NCI-H2081 (cell line): ENCODE data around the gene CFAP221.
A peak's percentile ranks its signal among the peaks of the same experiment; 100 is the strongest.

Experiments
- DNase-seq, 2 experiments: peaks; one replicate each; lab custom pipeline; 2025; lab: John Stamatoyannopoulos, UW

The CFAP221 gene

DNA sequence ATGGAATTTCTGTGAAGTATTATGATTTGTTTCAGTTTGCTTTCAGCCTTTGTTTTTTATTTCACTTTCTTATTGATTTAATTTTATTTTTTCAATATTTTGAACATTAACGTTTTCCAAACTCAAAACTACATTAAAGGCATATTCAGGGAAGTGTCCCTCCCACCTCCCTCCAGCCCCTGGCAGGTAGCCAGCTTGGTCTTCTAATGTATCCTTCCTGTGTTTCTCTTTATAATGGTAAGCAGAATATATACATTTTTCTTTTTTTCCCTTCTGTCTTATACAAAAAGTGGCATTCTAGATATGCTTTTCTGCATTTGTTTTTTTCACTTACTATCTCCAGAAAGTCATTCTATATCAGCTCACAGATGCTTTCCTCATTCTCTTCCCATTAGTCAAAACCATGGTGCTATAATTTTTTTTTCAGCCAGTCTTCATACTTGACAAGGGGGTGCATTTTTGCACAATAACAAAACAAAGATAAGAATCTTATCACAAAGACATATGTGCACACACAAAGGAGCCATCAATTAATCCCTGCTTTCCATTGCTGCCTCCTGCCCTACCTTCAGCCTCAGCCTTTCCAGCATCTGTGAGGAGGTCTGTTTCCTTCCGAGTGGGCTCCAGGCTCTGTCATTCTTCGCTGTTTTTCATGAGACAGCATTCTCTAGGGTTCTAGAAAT lies 101.1 kb downstream of the CFAP221 start:
- no peak for DNase-seq

GRCh38 chr2:119646149-119646548 lies 101.9 kb downstream of the CFAP221 start:
- no peak for DNase-seq

GRCh38 chr2:119647440-119648169 lies 103.4 kb downstream of the CFAP221 start:
- DNase-seq: no peak

DNA sequence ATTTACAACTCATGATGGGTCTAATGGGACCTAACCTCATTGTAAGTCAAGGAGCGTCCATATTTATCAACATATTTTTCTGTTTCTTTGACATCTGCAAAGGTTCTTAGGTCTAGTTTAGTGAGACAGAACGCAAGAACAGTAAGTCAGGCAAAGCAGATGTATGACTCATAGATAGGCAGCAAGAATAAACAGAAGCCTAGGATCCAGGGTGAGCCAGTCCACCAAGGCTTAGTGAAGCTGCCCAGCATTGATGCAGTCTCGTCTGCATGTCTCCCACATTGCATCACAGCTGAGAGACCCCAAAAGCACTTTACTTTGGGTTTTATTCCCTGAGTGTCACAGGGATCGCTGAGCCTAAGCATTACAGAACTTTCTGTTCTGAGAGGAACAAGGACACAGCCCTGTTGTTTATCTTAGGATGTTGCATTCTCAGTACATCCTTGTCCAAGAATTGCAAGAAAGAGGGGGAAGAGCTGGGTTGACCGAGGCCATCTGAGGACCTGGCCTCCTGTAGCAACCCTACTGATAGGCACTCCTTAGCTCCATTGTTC lies 105.2 kb downstream of the CFAP221 start:
- no peak for DNase-seq

DNA sequence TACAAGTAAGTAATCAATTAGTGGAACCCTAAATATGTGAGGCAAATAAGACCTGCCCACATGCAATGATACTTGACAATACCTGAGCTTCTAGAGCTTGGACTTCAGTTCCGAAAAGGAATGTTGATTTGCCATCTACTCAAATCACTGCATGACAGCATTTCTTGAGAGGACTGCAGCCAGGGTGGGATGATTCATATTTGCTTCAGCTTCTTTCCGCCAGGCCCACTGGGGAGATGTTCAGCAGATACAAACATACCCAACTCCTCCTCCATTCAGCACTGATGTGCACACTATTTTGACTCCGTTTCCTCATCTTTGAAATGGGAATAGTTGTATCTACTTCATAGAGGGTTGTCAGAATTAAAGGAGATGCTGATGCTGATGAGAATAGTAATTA lies 106.0 kb downstream of the CFAP221 start:
- no peak for DNase-seq

DNA sequence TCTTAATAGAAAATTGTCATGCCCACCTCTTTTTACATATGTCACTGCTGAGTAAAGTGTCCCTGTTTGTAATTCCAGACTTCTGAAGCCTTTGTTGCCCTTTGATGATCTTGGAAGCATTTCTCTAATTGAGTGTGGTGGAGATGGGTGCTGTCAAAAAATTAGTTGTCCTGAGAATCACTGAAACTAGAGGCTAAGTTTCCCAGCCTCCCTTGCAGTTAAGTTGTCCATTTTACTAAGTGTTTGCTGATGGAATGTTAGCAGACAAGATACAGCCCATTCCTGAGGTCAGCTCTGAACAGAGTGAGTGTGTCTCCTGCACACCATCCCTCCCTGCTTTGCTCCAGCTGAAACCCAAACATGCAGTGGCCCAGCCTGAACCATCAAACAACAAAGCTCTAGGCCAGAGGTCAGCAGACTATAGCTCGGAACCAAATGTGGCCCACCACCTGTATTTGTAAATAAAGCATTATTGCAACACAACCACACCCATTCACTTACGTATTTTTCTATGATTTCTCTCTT lies 106.7 kb downstream of the CFAP221 start:
- DNase-seq: no peak

GRCh38 chr2:119657466-119658145 lies 113.4 kb downstream of the CFAP221 start:
- DNase-seq: no peak

GRCh38 chr2:119659601-119660342 lies 115.5 kb downstream of the CFAP221 start:
- peak; percentile 18 to 26 for DNase-seq

DNA sequence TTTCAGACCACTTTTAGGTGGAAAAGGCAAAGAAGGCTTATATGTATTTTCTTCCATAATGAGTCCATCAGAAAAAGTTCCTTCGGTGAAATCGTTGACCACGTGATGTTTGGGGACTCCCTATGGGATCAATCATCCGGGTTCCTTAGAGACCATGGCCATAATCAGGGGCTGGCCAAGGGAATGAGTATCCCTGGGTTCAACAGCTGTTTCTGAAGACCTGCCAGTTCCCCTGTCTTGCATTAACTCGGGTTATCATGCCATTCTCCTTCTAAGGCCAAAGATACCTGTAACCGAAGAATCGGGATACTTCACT lies 116.1 kb downstream of the CFAP221 start:
- DNase-seq: no peak

DNA sequence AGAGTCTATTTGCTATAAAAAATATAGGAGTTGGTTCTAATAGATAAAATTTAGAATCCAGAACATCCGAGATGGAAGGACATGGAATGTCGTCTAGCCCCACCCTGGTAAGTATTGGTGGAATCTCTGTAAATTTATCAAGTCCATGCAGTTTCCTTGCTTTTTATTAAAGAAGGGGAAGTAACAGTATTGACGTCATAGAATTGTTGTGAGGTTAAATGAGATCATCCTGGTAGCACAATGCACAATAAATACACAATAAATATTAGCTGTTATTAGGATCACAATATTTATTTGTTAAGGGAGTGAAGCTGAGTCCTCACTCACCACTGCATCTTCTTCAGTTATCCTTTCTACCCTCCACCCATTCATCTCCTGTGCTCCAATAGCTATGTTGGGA lies 118.0 kb downstream of the CFAP221 start:
- DNase-seq: no peak

DNA sequence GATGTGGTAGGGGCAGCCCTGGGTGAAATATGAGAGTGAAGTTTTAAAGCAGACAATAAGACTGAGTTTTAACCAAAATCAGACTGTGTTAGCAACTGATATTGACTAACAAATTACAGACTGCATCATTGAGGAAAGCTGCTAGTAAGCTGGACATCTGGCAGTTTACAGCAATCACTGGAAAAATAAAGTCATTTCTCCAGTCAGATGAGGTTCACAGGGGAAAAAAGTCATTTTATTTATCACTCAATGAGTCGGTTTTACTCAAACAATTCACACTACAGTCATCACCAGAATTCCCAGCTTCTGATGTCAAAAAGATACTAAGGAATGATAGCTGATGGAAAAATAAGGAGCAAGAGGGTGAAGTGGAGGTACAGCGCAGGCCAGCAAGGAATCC lies 124.3 kb downstream of the CFAP221 start:
- no peak for DNase-seq

DNA sequence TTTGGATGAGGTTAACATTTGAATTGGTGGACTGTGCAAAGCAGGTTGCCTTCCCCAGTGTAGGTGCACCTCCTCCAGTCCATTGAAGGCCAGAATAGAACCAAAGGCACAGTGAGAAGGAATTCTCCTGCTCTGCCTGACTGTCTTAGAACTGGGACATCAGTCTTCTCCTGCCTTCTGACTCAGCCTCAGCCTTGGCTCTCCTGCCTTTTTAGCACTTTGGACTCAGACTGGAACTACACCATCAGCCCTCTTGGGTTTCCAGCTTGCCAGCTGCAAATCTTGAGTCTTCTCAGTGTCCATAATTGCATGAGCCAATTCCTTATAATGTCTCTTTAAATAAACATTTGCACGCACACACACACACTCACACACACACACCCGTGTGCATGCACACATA lies 126.8 kb downstream of the CFAP221 start:
- no peak for DNase-seq

DNA sequence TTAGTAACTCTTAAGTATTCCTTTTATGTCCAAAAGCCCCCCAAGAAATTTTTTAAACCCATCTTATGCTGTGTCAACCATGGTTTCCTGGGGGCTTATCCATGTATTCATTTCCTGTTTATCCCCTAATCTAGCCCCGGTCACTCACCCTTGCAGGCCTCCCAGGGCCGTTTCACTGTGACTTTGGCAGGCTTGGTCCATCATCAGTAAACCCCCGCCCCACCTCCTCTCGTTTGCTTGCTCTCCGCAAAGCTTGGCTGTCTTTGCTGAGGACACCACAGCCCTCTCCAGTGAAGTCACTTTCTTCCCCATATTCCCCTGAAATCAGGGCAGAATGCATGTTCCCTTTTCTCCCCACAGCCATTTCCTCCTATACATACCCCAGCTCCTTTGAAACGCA lies 127.5 kb downstream of the CFAP221 start:
- DNase-seq: no peak

GRCh38 chr2:119672161-119672862 lies 128.1 kb downstream of the CFAP221 start:
- no peak for DNase-seq

DNA sequence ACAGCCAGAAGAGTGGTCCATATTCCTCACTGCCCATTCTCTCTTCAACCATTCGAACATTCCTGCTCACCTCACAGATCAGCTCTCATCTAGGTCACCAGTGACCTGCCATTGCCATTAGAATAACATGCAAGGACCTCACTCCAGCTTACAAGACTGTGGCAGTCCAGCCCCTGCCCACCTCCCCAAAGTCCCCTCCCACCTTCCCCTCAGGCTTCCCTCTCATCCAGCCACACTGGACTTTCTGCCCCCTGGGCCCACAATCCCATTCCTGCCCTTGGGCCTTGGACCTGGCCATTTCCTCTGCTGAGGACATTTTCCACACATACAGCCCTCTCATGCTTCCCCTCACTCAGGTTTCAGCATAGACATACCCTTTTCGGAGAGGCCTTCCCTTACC lies 129.5 kb downstream of the CFAP221 start:
- no peak for DNase-seq

DNA sequence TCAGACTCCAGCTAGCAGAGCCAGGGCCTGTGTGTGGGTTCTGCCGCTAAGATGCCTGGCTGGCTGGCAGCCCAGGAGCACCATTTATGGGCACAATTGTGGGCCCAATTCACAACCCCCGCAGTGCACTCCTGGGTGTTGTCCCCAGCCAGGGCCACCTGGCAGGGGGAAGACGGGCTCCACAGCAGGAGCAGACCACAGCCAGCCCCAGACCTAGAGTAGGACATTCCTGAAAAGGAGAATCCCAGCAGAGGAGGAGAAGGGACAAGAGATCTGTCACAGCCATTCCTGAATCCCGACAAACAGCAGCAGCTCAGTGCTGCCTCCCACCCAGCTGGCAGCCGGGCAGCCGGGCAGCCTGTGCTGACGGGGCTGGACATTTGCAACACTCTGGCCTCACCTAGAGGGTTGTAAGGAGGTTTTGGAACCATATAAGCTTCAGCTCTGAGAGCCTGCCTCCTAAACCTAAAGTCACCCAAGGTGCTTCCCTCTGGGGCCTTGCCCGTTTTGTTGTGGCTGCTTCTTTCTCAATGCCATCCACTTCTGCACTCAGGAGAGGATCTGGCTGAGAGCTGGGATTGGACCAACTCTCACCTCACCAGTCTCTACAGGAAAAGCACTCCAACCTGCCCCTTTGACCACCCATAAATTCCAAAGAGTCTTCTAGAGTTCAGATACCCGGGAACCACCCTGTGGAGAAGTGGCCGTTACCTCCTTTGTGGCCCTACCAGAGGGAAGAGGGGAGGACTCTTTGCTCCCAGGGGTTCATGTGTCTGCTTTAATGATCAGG lies 130.7 kb downstream of the CFAP221 start:
- no peak for DNase-seq

DNA sequence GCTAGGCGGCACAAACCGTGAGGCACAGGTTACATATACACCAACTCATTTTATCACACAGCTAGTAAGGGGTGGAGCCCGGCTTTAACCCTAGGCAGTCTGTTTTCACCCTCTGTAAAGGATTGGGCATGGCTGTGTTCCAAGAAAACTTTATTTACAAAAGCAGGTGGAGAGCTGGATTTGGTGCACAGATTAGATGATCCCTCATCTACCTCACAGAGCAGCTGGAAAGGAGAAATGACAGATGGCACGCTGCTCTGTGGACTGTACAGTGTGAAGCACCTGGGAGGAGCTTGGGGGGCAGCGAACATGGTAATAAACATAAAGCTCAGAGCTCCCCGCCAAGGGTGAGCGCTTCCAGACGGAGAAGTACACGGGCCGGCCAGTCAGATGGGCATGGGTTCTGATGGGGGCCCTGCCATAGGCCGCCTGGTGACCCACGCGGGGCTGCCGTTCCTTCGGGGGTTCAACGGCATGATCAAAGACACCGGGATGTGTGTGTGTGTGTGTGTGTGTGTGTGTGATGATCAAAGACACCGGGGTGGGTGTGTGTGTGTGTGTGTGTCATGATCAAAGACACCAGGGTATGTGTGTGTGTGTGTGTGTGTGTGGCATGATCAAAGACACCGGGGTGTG lies 133.9 kb downstream of the CFAP221 start:
- DNase-seq: peak; percentile 56 to 80

DNA sequence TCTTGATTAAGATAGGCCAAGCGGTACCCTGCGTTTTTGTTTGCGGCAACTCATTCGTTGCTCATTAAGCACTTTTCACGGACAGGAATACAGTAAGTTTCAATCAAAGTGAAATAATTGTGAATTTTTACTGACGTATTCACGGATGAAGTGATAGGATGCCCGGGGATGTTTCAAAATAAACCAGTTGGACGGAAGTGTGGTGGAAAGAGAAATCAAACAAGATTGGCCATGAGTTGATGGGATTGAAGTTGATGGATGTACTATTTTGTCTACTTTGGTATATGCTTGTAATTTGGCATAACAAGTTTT lies 135.2 kb downstream of the CFAP221 start:
- DNase-seq: no peak

DNA sequence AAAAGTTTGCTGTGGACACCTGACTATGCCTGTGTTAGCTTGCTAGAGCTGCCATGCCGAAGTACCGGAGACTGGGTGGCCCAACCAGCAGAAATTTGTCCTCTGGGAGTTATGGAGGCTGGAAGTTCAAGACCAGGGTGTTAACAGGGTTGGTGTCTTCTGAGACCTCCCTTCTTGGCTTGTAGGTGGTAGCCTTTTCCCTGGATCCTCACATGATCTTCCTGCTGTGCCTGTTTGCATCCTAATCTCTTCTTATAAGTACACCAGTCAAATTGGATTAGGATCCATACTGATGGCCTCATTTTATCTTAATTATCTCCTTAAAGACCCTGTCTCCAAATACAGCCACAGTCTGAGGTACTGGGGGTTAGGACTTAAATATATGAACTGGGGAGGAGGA lies 135.6 kb downstream of the CFAP221 start:
- DNase-seq: no peak

GRCh38 chr2:119680457-119681202 lies 136.4 kb downstream of the CFAP221 start:
- no peak for DNase-seq
